PFSK-1 (cell line): ENCODE data around the gene CFAP299.

Experiments
- POLR2AphosphoS5 ChIP-seq: IDR thresholded peaks from 2 replicates; pipeline ENCODE4 v1.6.1; 2012; ENCODE audit warnings: low read depth, mild to moderate bottlenecking, control low read depth, low read length, moderate library complexity
- REST ChIP-seq, 2 experiments: IDR thresholded peaks; 2 replicates each; pipeline versions ENCODE4 v1.6.1 to v1.8.0; 2011 to 2012; ENCODE audit warnings: low read depth in 2 of 2, low read length in 2 of 2, control low read depth in 1 of 2, inconsistent platforms in 1 of 2, mild to moderate bottlenecking in 1 of 2, moderate library complexity in 1 of 2; ENCODE audit not compliant: insufficient read depth in 1 of 2
- TAF1 ChIP-seq: IDR thresholded peaks from 2 replicates; pipeline ENCODE4 v1.6.1; 2012; ENCODE audit warnings: low read length, control low read depth, borderline replicate concordance; ENCODE audit not compliant: insufficient read depth

GRCh38 chr4:80925293-80925692 lies 589.8 kb downstream of the CFAP299 start:
- TF ChIP-seq POLR2AphosphoS5 (no peak), TAF1 (no peak), REST (IDR thresholded peaks at IDR 0.05; ENCODE audit: insufficient read depth in 1 of 2, low read depth in 2 of 2, low read length in 2 of 2) (no peak)
